Measurements from ENCODE around the gene CCDC190. TPM values are rescaled to one million over a fixed set of nuclear protein-coding genes. Genes with fewer than 3 reads are reported as not detected.
A peak's percentile ranks its signal among the peaks of the same experiment; 100 is the strongest.
"Not testable (repeated sequence)": the region's sequence is repeated elsewhere in the genome, so short reads cannot be mapped to it uniquely, and the experiment has no call there.

The CCDC190 gene
- total and polyA plus RNA-seq, 2 donors from 2014 or later: 0.60 TPM; not detected in 1

- Histone ChIP-seq H3K4me3 (ENCODE audit: low read length in 3 of 3) (no peak overlapping the region), H3K9ac (ENCODE audit: low read length in 3 of 3) (no peak overlapping the region), H3K4me1 (ENCODE audit: control insufficient read depth in 2 of 3, insufficient read depth in 2 of 3, low read depth in 1 of 3, low read length in 3 of 3) (no peaks in the 10 kb centered on the region), H3K27ac (ENCODE audit: low read depth in 2 of 2, low read length in 2 of 2) (no peak overlapping the region), H3K27me3 (ENCODE audit: control insufficient read depth, insufficient read depth, low read length) (no peaks in the 10 kb centered on the region), H3K36me3 (ENCODE audit: control insufficient read depth in 2 of 3, insufficient read depth in 3 of 3, low read length in 3 of 3) (no peaks in the 10 kb centered on the region), H3K9me3 (ENCODE audit: control insufficient read depth in 2 of 3, insufficient read depth in 1 of 3, low read length in 3 of 3) (no peaks in the 10 kb centered on the region)
- intact Hi-C loops (cut with DNase I): loop anchor here (10.0 kb wide), 1 partner anchor 290 kb away; no protein-coding TSS in a partner anchor
- TF ChIP-seq, protein P1, sequence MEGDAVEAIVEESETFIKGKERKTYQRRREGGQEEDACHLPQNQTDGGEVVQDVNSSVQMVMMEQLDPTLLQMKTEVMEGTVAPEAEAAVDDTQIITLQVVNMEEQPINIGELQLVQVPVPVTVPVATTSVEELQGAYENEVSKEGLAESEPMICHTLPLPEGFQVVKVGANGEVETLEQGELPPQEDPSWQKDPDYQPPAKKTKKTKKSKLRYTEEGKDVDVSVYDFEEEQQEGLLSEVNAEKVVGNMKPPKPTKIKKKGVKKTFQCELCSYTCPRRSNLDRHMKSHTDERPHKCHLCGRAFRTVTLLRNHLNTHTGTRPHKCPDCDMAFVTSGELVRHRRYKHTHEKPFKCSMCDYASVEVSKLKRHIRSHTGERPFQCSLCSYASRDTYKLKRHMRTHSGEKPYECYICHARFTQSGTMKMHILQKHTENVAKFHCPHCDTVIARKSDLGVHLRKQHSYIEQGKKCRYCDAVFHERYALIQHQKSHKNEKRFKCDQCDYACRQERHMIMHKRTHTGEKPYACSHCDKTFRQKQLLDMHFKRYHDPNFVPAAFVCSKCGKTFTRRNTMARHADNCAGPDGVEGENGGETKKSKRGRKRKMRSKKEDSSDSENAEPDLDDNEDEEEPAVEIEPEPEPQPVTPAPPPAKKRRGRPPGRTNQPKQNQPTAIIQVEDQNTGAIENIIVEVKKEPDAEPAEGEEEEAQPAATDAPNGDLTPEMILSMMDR (IDR thresholded peaks at IDR 0.05; ENCODE audit: borderline replicate concordance, extremely low read depth, insufficient read depth): no peak
- DNase-seq (no peak), FAIRE-seq (no peak)
Measured at GRCh38 chr1:162885265-162885664, 24.3 kb upstream of the CCDC190 start.

- Histone ChIP-seq H3K27ac (ENCODE audit: low read depth in 2 of 2, low read length in 2 of 2) (no peak overlapping the region), H3K4me1 (ENCODE audit: control insufficient read depth in 2 of 3, insufficient read depth in 2 of 3, low read depth in 1 of 3, low read length in 3 of 3) (no peaks in the 10 kb centered on the region), H3K9ac (ENCODE audit: low read length in 3 of 3) (no peak overlapping the region), H3K27me3 (ENCODE audit: control insufficient read depth, insufficient read depth, low read length) (no peaks in the 10 kb centered on the region), H3K36me3 (ENCODE audit: control insufficient read depth in 2 of 3, insufficient read depth in 3 of 3, low read length in 3 of 3) (no peaks in the 10 kb centered on the region), H3K9me3 (ENCODE audit: control insufficient read depth in 2 of 3, insufficient read depth in 1 of 3, low read length in 3 of 3) (no peaks in the 10 kb centered on the region), H3K4me3 (ENCODE audit: low read length in 3 of 3) (no peak overlapping the region)
- intact Hi-C loops (cut with DNase I): loop anchor here (10.0 kb wide), 1 partner anchor 290 kb away; no protein-coding TSS in a partner anchor
- DNase-seq (no peak), FAIRE-seq (no peak)
- TF ChIP-seq, protein P1 (IDR thresholded peaks at IDR 0.05; ENCODE audit: borderline replicate concordance, extremely low read depth, insufficient read depth): no peak
Measured at GRCh38 chr1:162884831-162885230, 23.9 kb upstream of the CCDC190 start.

DNA sequence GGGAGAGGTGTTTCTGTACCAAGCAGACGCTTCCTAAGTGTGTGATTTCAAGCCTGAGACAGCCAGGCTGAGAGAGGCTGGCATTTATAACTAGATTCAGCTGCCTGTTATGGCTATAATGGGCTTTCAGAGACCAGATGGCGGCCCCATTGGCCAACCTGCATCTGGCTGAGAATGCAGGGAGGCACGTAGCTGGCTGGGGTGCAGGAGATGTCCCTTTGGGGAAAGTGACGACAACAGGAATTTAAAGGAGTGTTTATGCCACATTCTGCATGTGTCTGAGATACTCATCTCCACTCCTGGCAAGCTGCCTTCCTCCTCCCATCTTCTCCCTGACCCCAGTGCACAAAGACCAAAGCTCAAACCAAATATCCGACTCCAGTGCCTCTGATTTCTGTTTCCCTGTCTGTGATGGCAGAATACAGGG, 21.3 kb upstream of the CCDC190 start:
- no peaks in the 10 kb centered on the region for H3K9me3 ChIP-seq (ENCODE audit: control insufficient read depth in 2 of 3, insufficient read depth in 1 of 3, low read length in 3 of 3)
- no peak overlapping the region for H3K27ac ChIP-seq (ENCODE audit: low read depth in 2 of 2, low read length in 2 of 2)
- H3K4me3 ChIP-seq (ENCODE audit: low read length in 3 of 3): no peak overlapping the region
- no peaks in the 10 kb centered on the region for H3K4me1 ChIP-seq (ENCODE audit: control insufficient read depth in 2 of 3, insufficient read depth in 2 of 3, low read depth in 1 of 3, low read length in 3 of 3)
- FAIRE-seq (no peak), DNase-seq (peak in 2 of 5 donors; percentile 33 to 56)
- intact Hi-C loops (cut with DNase I): loop anchor here (10.0 kb wide), 1 partner anchor 293 kb away; no protein-coding TSS in a partner anchor
- H3K36me3 ChIP-seq (ENCODE audit: control insufficient read depth in 2 of 3, insufficient read depth in 3 of 3, low read length in 3 of 3): no peaks in the 10 kb centered on the region
- no peaks in the 10 kb centered on the region for H3K27me3 ChIP-seq (ENCODE audit: control insufficient read depth, insufficient read depth, low read length)
- no peak overlapping the region for H3K9ac ChIP-seq (ENCODE audit: low read length in 3 of 3)
- TF ChIP-seq, protein P1 (IDR thresholded peaks at IDR 0.05; ENCODE audit: borderline replicate concordance, extremely low read depth, insufficient read depth): no peak

DNA sequence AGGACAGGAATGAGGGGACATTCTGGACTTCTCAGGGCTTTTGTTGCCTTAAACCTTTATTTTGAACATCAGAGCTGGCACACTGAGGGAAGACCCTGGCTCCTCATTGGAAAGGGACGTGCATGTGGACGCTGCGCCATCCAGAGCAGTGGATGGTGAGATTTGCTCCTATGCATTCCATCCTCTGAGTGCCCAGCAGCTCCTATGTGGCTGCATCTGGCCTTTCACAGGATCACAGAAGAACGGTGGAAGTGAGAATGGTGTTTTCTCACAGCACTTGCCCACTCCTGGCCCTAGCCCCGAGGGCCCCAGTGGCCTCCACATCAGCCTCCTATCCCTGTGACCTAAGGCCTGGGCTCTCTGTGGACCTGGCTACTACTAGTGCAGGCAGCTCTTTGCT, 20.6 kb upstream of the CCDC190 start:
- no peak overlapping the region for H3K27ac ChIP-seq (ENCODE audit: low read depth in 2 of 2, low read length in 2 of 2)
- no peak overlapping the region for H3K9ac ChIP-seq (ENCODE audit: low read length in 3 of 3)
- no peaks in the 10 kb centered on the region for H3K9me3 ChIP-seq (ENCODE audit: control insufficient read depth in 2 of 3, insufficient read depth in 1 of 3, low read length in 3 of 3)
- DNase-seq (no peak), FAIRE-seq (no peak)
- H3K4me3 ChIP-seq (ENCODE audit: low read length in 3 of 3): no peak overlapping the region
- H3K36me3 ChIP-seq (ENCODE audit: control insufficient read depth in 2 of 3, insufficient read depth in 3 of 3, low read length in 3 of 3): no peaks in the 10 kb centered on the region
- TF ChIP-seq, protein P1 (IDR thresholded peaks at IDR 0.05; ENCODE audit: borderline replicate concordance, extremely low read depth, insufficient read depth): no peak
- intact Hi-C loops (cut with DNase I): loop anchor here (10.0 kb wide), 1 partner anchor 293 kb away; no protein-coding TSS in a partner anchor
- no peaks in the 10 kb centered on the region for H3K27me3 ChIP-seq (ENCODE audit: control insufficient read depth, insufficient read depth, low read length)
- no peaks in the 10 kb centered on the region for H3K4me1 ChIP-seq (ENCODE audit: control insufficient read depth in 2 of 3, insufficient read depth in 2 of 3, low read depth in 1 of 3, low read length in 3 of 3)

GRCh38 chr1:162880617-162881016, 19.6 kb upstream of the CCDC190 start:
- intact Hi-C loops (cut with DNase I): loop anchor here (10.0 kb wide), 1 partner anchor 294 kb away; no protein-coding TSS in a partner anchor
- FAIRE-seq: not testable (repeated sequence)

More at GRCh38 chr1:162880617-162881016, 19.6 kb upstream of the CCDC190 start:
- not testable (repeated sequence) for H3K27me3 ChIP-seq (ENCODE audit: control insufficient read depth, insufficient read depth, low read length); H3K27ac ChIP-seq (ENCODE audit: low read depth in 2 of 2, low read length in 2 of 2); H3K9me3 ChIP-seq (ENCODE audit: control insufficient read depth in 2 of 3, insufficient read depth in 1 of 3, low read length in 3 of 3); DNase-seq; H3K9ac ChIP-seq (ENCODE audit: low read length in 3 of 3); H3K4me1 ChIP-seq (ENCODE audit: control insufficient read depth in 2 of 3, insufficient read depth in 2 of 3, low read depth in 1 of 3, low read length in 3 of 3); H3K36me3 ChIP-seq (ENCODE audit: control insufficient read depth in 2 of 3, insufficient read depth in 3 of 3, low read length in 3 of 3); H3K4me3 ChIP-seq (ENCODE audit: low read length in 3 of 3)
